GM06990 (cell line): ENCODE measurements around the gene GDPD5.

Source experiments
- DNase-seq: peaks from one replicate; pipeline ENCODE4 v3.0.0-alpha.2; 2011; ENCODE audit not compliant: insufficient read length; ENCODE audit errors: extremely low read depth
- H3K27me3 ChIP-seq: replicated peaks from 2 replicates; pipeline ENCODE4 v1.6.0; 2011; ENCODE audit warnings: low read length; ENCODE audit not compliant: control insufficient read depth, insufficient read depth
- H3K36me3 ChIP-seq: 2 replicates; pipeline ENCODE4 v1.5.1; 2011; ENCODE audit warnings: low read length; ENCODE audit not compliant: control insufficient read depth, insufficient read depth
- H3K4me3 ChIP-seq: replicated peaks from 2 replicates; pipeline ENCODE4 v1.5.1; 2011; ENCODE audit warnings: low read depth, mild to moderate bottlenecking, control low read depth, low read length
- TF ChIP-seq, protein P1 (sequence below): IDR thresholded peaks from 2 replicates; pipeline ENCODE4 v1.5.1; 2011; ENCODE audit warnings: low read length, control low read depth, mild to moderate bottlenecking, inconsistent platforms; ENCODE audit not compliant: insufficient read depth, poor library complexity, severe bottlenecking

The GDPD5 gene

DNA sequence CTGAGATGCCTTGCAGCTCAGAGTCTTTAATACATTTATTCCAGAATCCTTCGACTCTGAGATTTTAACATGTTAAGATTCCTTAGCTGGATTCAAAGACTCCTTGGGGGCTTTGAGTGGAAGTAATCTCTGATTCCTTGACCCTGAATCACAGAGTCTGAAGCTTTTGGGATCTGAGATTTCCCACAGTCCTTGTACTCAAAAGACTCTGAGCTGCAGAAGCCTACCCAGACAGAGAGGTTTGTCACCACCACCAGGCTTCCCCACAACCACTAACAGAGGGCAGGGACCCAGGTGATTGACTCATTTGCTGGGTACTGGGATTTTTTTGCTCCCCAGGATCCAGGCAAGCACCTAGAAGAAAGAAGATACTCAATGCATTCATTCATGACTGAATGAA, 34.9 kb upstream of the GDPD5 start:
- Histone ChIP-seq H3K27me3 (no peaks in the 10 kb centered on the region), H3K36me3 (no peaks in the 10 kb centered on the region; the same call in 1 of the 2 replicates)

DNA sequence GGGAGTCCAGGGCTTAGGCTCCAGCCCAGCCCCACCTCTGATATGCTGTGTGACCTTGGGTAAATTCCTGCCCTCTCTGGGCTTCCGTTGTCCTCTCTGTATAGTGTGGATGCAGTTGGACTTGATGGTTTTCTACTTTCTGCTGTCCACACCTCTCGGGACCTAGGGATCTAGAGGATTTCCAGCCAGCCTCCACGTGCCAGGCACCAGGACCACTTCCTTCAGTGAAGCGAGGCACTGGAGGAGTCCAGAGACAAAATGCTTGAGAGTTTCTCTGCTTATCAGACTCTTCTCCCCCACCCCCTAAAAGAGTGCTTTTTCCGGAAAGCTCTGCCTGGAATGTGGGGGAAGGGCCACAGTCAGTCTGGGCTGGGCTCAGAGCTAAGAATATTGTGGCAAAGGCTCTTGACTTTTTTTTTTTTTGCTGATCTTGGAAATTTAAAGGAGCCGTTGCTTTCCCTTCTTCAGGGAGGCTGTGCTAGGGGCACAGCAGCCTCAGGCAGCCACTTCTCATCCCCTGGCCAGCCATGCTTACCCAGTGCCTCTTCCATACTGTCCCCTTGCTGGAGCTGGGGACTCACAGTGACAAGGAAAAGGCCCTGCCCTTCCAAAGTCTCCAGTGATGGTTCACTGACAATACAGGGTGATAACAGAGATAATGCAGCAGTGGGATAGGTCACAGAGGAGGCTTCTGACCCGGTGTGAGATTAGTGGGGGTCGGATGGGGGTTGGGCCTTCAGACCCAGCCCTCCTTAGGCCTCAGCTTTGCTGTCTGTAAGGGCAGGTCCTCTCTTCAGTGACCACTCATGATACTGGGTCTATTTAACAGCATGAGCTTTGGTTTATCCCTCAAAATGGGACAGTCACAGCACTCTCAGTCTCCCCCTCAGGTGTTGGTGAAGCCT, 33.5 kb upstream of the GDPD5 start:
- Histone ChIP-seq H3K27me3 (no peaks in the 10 kb centered on the region), H3K4me3 (no peak overlapping the region), H3K36me3 (no peaks in the 10 kb centered on the region)
- no peak for DNase-seq
- TF ChIP-seq, protein P1, sequence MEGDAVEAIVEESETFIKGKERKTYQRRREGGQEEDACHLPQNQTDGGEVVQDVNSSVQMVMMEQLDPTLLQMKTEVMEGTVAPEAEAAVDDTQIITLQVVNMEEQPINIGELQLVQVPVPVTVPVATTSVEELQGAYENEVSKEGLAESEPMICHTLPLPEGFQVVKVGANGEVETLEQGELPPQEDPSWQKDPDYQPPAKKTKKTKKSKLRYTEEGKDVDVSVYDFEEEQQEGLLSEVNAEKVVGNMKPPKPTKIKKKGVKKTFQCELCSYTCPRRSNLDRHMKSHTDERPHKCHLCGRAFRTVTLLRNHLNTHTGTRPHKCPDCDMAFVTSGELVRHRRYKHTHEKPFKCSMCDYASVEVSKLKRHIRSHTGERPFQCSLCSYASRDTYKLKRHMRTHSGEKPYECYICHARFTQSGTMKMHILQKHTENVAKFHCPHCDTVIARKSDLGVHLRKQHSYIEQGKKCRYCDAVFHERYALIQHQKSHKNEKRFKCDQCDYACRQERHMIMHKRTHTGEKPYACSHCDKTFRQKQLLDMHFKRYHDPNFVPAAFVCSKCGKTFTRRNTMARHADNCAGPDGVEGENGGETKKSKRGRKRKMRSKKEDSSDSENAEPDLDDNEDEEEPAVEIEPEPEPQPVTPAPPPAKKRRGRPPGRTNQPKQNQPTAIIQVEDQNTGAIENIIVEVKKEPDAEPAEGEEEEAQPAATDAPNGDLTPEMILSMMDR, result no peak

More for the DNA sequence above, 34.9 kb upstream of the GDPD5 start:
- TF ChIP-seq, protein P1, result no peak
- no peak overlapping the region for H3K4me3 ChIP-seq
- DNase-seq, result no peak

DNA sequence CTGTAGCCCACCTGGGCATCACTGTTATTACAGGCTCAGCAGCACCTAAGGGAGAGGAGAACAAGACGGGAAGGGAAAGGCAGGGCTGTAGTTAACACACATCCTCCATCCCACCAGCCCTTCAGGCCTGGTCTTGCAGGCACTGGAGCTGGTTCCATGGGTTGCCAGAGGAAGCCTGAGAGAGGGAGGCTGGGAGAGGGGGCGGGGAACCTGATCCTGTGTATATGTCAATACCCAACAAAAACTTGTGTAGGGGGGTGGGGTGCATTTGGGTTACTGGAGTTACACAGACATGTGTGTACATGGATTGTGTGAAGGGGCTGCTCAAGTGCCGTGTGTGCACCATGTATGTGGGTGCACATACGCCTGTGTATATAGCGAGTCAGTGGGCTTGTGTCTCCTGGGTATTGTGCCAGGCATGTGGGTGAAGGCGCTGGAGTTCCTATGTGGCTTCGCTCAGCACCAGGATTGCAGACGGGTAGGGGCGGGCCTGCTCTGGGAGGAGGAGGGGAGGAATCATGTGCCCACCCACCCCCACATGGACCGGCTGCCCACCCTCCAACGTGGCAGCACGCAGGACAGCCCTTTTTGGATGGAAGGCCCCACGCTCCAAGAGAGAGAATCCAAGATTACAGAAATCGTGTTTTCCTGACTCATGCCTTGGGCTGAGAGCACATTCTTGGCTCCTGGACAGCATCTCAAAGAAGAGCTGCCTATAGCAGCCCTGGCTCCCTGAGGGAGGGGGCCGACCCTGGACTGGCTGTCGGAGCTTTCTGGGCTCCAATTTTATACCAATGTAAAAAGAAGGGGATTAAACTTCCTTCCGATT, 32.1 kb upstream of the GDPD5 start:
- H3K4me3 ChIP-seq, result no peak overlapping the region
- H3K27me3 ChIP-seq, result no peaks in the 10 kb centered on the region
- no peaks in the 10 kb centered on the region for H3K36me3 ChIP-seq
- TF ChIP-seq, protein P1, result no peak
- no peak for DNase-seq

DNA sequence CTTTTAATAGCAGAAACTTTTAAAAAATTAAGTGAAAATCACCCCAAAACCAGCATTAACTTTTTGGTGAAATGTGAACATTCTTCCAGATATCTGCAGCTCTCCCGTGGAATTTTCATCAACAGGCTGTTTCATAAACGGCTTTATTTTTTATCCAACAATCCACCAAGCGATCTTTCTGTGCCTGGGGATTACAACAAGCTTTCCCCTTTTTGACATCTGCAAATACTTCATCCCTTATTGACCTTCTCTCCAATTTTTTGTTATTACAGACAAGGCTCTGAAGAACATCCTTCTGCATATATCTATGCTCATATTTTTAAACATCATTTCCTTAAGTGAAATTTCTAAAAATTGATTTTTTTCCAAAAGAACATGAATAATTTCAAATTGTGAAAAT, 30.5 kb upstream of the GDPD5 start:
- no peak overlapping the region for H3K4me3 ChIP-seq
- no peaks in the 10 kb centered on the region for H3K27me3 ChIP-seq
- TF ChIP-seq, protein P1, result no peak

DNA sequence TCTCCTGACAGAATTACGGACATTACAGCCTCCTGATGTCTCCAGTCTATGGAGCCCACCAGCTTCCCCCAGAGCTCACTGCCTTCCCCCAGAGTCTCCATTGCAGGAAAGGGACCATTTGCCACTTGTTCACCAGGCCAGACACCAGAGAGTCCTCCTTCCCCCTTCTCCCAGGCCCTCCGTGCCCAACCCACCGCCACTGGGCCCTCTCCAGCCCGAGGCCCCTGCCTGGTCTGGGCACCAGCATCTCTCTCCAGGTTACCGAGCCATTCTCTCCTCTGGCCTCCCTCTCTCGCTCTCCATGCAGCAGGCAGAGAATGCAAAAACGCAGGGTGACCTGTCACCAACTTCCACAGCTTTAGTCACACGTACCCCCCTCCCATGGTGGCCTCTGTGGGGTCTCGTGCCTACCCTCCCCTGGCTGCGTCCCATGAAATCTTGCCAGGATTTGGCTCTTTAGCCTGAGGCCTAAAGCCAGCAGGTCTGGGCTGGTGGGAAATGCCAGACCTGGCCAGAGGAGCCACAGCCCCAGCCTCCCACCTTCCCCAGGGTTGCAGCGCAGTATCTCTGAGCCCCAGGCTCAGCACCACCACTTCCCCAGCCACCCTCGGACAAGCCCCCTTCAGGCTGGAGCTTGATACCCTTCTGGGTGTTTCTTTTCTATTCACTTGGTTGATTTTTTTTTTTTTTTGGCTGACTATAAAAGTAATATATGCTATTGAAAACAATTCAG, 29.5 kb upstream of the GDPD5 start:
- H3K36me3 ChIP-seq, result no peaks in the 10 kb centered on the region
- no peak overlapping the region for H3K4me3 ChIP-seq
- H3K27me3 ChIP-seq, result no peaks in the 10 kb centered on the region
- TF ChIP-seq, protein P1, result no peak
- no peak for DNase-seq

More for the DNA sequence above, 30.5 kb upstream of the GDPD5 start:
- H3K36me3 ChIP-seq, result no peaks in the 10 kb centered on the region
- no peak for DNase-seq
